ENCODE measurements around the gene SPDYC. TPM values are rescaled to one million over a fixed set of nuclear protein-coding genes. Genes with fewer than 3 reads are reported as not detected.

Gene SPDYC
- total RNA-seq, 1 experiment from 2014 or later, result not detected

GRCh38 chr11:65150509-65151299 is 19.3 kb upstream of the SPDYC start:
- BruUV-seq (replicated peaks), result no TSS peak

GRCh38 chr11:65151331-65151899 is 18.6 kb upstream of the SPDYC start:
- H3K27me3 Mint-ChIP-seq (ENCODE audit: insufficient read depth, unreplicated experiment), result no peaks in the 10 kb centered on the region
- Histone ChIP-seq H3K4me3 (ENCODE audit: low read depth, low read length) (no peak overlapping the region), H3K27me3 (replicated peaks; ENCODE audit: control insufficient read depth, insufficient read depth, low read length) (no peaks in the 10 kb centered on the region; the same call in none of the 2 replicates), H3K4me1 (no peaks in the 10 kb centered on the region), H3K36me3 (ENCODE audit: control insufficient read depth, insufficient read depth, low read length) (no peaks in the 10 kb centered on the region), H3K9me3 (peaks cover 11% of the 10 kb centered on the region; the same call in 1 of the 2 replicates)
- no peak overlapping the region for H3K27ac Mint-ChIP-seq (ENCODE audit: unreplicated experiment)
- no peak for DNase-seq
- no TSS peak for BruUV-seq (replicated peaks)
- H3K4me1 Mint-ChIP-seq (ENCODE audit: low read depth, unreplicated experiment), result peaks cover 6% of the 10 kb centered on the region
- CTCF ChIA-PET, result no interaction called here
- no peaks in the 10 kb centered on the region for H3K36me3 Mint-ChIP-seq (ENCODE audit: insufficient read depth, unreplicated experiment)
- POLR2A ChIA-PET, result no interaction called here
- no peaks in the 10 kb centered on the region for H3K9me3 Mint-ChIP-seq (ENCODE audit: unreplicated experiment)
- intact Hi-C loops (cut with micrococcal nuclease; ENCODE audit: unreplicated experiment), result no loop called here
- no peak for TF ChIP-seq CTCF (IDR thresholded peaks at IDR 0.05; ENCODE audit: insufficient read depth in 1 of 2, low read depth in 1 of 2, low read length in 1 of 2, severe bottlenecking in 1 of 2, unreplicated experiment in 1 of 2)
- no peak overlapping the region for H3K4me3 Mint-ChIP-seq (ENCODE audit: unreplicated experiment)

More at GRCh38 chr11:65150509-65151299, 19.3 kb upstream of the SPDYC start:
- Histone ChIP-seq H3K4me1 (no peaks in the 10 kb centered on the region), H3K4me3 (ENCODE audit: low read depth, low read length) (no peak overlapping the region), H3K9me3 (peaks cover 11% of the 10 kb centered on the region; the same call in 1 of the 2 replicates), H3K27me3 (replicated peaks; ENCODE audit: control insufficient read depth, insufficient read depth, low read length) (no peaks in the 10 kb centered on the region; the same call in none of the 2 replicates), H3K36me3 (ENCODE audit: control insufficient read depth, insufficient read depth, low read length) (no peaks in the 10 kb centered on the region)
- POLR2A ChIA-PET, result no interaction called here
- CTCF ChIA-PET, result no interaction called here
- intact Hi-C loops (cut with micrococcal nuclease; ENCODE audit: unreplicated experiment), result no loop called here
- Mint-ChIP-seq H3K4me1 (ENCODE audit: low read depth, unreplicated experiment) (peaks cover 6% of the 10 kb centered on the region), H3K27ac (ENCODE audit: unreplicated experiment) (no peak overlapping the region), H3K9me3 (ENCODE audit: unreplicated experiment) (no peaks in the 10 kb centered on the region), H3K4me3 (ENCODE audit: unreplicated experiment) (no peak overlapping the region), H3K36me3 (ENCODE audit: insufficient read depth, unreplicated experiment) (no peaks in the 10 kb centered on the region), H3K27me3 (ENCODE audit: insufficient read depth, unreplicated experiment) (no peaks in the 10 kb centered on the region)
- DNase-seq, result no peak
- TF ChIP-seq CTCF (IDR thresholded peaks at IDR 0.05; ENCODE audit: insufficient read depth in 1 of 2, low read depth in 1 of 2, low read length in 1 of 2, severe bottlenecking in 1 of 2, unreplicated experiment in 1 of 2), result no peak

GRCh38 chr11:65152122-65152521 is 17.9 kb upstream of the SPDYC start:
- BruUV-seq (replicated peaks), result no TSS peak
- no peak overlapping the region for H3K4me3 Mint-ChIP-seq (ENCODE audit: unreplicated experiment)
- ChIA-PET CTCF (interaction anchor here (1.2 kb wide), 1 partner anchor 13 kb away, joined by 4 read pairs; no protein-coding TSS in a partner anchor), POLR2A (no interaction called here)
- no peak overlapping the region for H3K27ac Mint-ChIP-seq (ENCODE audit: unreplicated experiment)
- H3K9me3 Mint-ChIP-seq (ENCODE audit: unreplicated experiment), result no peaks in the 10 kb centered on the region
- H3K9me3 ChIP-seq, result peaks cover 9% of the 10 kb centered on the region; the same call in 1 of the 2 replicates
- H3K36me3 Mint-ChIP-seq (ENCODE audit: insufficient read depth, unreplicated experiment), result no peaks in the 10 kb centered on the region
- DNase-seq, result no peak
- no peaks in the 10 kb centered on the region for H3K36me3 ChIP-seq (ENCODE audit: control insufficient read depth, insufficient read depth, low read length)
- intact Hi-C loops (cut with micrococcal nuclease; ENCODE audit: unreplicated experiment), result no loop called here
- no peaks in the 10 kb centered on the region for H3K4me1 ChIP-seq
- no peaks in the 10 kb centered on the region; the same call in 1 of the 2 replicates for H3K27me3 ChIP-seq (replicated peaks; ENCODE audit: control insufficient read depth, insufficient read depth, low read length)
- H3K4me1 Mint-ChIP-seq (ENCODE audit: low read depth, unreplicated experiment), result peaks cover 6% of the 10 kb centered on the region
- no peak for TF ChIP-seq CTCF (IDR thresholded peaks at IDR 0.05; ENCODE audit: insufficient read depth in 1 of 2, low read depth in 1 of 2, low read length in 1 of 2, severe bottlenecking in 1 of 2, unreplicated experiment in 1 of 2)
- no peaks in the 10 kb centered on the region for H3K27me3 Mint-ChIP-seq (ENCODE audit: insufficient read depth, unreplicated experiment)
- H3K4me3 ChIP-seq (ENCODE audit: low read depth, low read length), result no peak overlapping the region

All from Caco-2 (cell line).